Activated naive CD4-positive, alpha-beta T cell treated with anti-CD3 and anti-CD28 coated beads, Interleukin-2, amount 10 ng/mL, durations not matched to agents 7 days and 5 days (primary cell): ENCODE data around the gene KLK8.

Experiments used
- CTCF ChIA-PET: fragments of 350-600 bp; sonication (Branson Sonifier 250); formaldehyde crosslinking; loops from one replicate; lab custom pipeline; 2021; ENCODE audit warnings: antibody characterized with exemption; lab: Charles Lee
- DNase-seq: peaks from one replicate; pipeline ENCODE4 v3.0.0-alpha.2; 2020
- H3K27ac Mint-ChIP-seq: one replicate; pipeline ENCODE4 v1.8.0; 2021; ENCODE audit warnings: mild to moderate bottlenecking, moderate library complexity, mixed read lengths
- H3K27me3 Mint-ChIP-seq: one replicate; pipeline ENCODE4 v1.8.0; 2021; ENCODE audit warnings: mild to moderate bottlenecking, mixed read lengths
- H3K36me3 Mint-ChIP-seq: one replicate; pipeline ENCODE4 v1.8.0; 2021; ENCODE audit warnings: mixed read lengths
- H3K4me1 Mint-ChIP-seq: one replicate; pipeline ENCODE4 v1.8.0; 2021; ENCODE audit warnings: mixed read lengths
- H3K4me3 Mint-ChIP-seq: one replicate; pipeline ENCODE4 v1.8.0; 2021; ENCODE audit warnings: mild to moderate bottlenecking, moderate library complexity, mixed read lengths
- H3K9me3 Mint-ChIP-seq: one replicate; pipeline ENCODE4 v1.8.0; 2021; ENCODE audit warnings: mixed read lengths

Gene KLK8

DNA sequence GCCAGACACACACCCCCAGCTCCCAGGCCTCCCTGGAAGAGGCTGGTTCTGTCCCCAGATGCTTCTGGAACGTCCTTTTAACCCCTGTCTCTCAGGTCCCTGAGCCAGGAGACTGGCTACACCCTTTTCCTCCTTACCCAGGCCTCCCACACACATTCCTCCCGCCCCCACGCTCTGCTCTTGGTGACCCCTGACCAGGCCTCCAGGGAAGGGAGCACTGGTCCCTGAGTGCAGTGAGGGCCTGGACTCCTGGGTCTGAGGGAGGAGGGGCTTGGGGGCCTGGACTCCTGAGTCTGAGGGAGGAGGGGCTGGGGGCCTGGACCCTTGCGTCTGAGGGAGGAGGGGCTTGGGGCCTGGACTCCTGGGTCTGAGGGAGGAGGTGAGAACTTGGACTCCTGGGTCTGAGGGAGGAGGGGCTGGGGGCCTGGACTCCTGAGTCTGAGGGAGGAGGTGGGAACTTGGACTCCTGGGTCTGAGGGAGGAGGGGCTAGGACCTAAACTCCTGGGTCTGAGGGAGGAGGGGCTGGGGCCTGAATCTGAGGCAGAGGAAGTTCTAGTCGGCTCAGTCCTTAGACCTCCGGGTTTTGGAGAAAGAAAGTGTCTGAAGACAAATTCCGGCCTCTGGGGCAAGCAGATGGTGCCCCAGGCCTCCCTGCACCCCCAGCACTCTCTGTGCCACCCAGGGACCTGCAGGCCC lies 32.5 kb downstream of the KLK8 start:
- H3K9me3 Mint-ChIP-seq: no peaks in the 10 kb centered on the region
- no peak overlapping the region for H3K27ac Mint-ChIP-seq
- no peak overlapping the region for H3K4me3 Mint-ChIP-seq
- CTCF ChIA-PET: no interaction called here
- peaks cover 24% of the 10 kb centered on the region for H3K27me3 Mint-ChIP-seq
- DNase-seq: no peak
- H3K36me3 Mint-ChIP-seq: no peaks in the 10 kb centered on the region
- no peaks in the 10 kb centered on the region for H3K4me1 Mint-ChIP-seq

DNA sequence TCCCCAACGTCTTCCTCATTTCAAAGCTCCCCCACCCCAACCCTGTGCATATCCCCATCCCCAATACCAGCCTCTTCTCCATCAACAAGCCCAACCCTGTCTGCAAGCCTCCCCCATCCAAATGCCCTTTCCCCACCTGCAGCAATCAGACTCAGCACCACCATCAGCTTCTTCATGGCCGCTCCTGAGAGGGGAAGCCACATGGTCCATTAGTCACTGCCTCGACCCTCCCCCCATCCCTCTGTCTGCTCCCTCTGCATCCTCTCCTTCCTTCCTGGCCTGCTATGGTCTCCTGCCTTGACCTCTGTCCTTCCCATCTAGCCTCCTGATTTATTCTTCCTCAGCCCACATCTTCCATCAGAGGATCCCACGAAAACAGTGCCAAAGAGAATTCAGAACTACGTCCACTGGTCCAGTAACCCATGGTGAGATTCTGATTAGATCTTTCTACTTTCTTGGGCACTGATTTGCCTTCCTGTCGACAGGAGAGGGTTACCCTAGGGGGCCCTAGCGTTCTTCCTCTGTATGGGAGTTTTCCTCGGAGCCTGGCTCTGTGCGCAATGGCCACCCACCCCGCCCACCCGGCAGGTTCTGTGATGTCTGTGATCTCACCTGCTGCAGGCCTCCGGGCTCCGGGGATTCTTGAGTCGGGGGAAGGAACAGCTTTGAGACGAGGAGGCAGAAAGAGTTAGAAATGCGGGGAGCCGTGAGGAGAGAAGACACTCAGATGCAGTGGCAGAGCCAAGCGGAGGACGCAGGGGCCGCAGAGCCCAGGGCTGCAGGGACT lies 33.3 kb downstream of the KLK8 start:
- Mint-ChIP-seq H3K9me3 (no peaks in the 10 kb centered on the region), H3K36me3 (no peaks in the 10 kb centered on the region), H3K27ac (no peak overlapping the region), H3K27me3 (peaks cover 29% of the 10 kb centered on the region), H3K4me1 (no peaks in the 10 kb centered on the region), H3K4me3 (no peak overlapping the region)
- CTCF ChIA-PET: no interaction called here
- no peak for DNase-seq

DNA sequence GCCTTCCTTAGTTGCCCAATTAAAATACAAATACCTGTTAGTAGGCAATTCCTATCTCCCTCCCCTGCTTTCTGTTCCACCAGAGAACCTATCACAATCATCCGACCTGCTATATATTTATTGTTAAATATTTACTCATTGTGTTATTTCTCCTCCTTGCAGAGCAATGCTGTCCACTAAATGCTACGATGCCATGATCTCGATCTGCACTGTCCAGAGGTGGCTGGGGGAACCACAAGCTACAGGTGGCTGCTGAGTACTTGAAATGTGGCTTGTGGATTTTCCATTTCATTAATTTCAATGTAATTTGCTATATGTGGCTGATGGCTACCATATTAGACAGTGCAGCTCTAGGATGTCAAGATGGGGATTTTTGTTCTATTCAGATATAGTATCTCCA lies 37.1 kb downstream of the KLK8 start:
- peaks cover 11% of the 10 kb centered on the region for H3K9me3 Mint-ChIP-seq
- no peaks in the 10 kb centered on the region for H3K4me1 Mint-ChIP-seq
- DNase-seq: no peak
- CTCF ChIA-PET: no interaction called here
- no peaks in the 10 kb centered on the region for H3K36me3 Mint-ChIP-seq
- H3K4me3 Mint-ChIP-seq: no peak overlapping the region
- no peak overlapping the region for H3K27ac Mint-ChIP-seq
- peaks cover 21% of the 10 kb centered on the region for H3K27me3 Mint-ChIP-seq

DNA sequence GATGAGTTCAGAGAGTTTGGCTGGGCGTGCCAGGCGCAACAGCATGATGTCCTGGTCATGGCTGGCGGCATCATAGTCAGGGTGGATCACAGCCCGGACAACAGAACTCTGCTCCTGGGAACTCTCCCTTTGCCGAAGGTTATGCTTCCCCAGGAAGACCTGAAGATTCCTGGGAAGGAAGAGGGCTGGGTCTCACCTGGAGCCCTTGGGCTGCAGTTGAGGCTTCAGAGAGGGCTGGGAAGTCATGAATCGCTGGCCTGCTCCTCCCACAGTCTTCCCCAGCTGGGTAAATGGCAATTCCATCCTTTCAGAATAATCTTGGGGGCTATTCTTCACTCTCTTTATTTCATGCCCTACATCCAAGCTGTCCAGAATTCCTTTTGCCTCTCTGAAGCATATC lies 38.0 kb downstream of the KLK8 start:
- Mint-ChIP-seq H3K27ac (no peak overlapping the region), H3K4me3 (no peak overlapping the region), H3K36me3 (no peaks in the 10 kb centered on the region), H3K9me3 (peaks cover 11% of the 10 kb centered on the region), H3K27me3 (peaks cover 21% of the 10 kb centered on the region), H3K4me1 (no peaks in the 10 kb centered on the region)
- DNase-seq: no peak
- CTCF ChIA-PET: no interaction called here

DNA sequence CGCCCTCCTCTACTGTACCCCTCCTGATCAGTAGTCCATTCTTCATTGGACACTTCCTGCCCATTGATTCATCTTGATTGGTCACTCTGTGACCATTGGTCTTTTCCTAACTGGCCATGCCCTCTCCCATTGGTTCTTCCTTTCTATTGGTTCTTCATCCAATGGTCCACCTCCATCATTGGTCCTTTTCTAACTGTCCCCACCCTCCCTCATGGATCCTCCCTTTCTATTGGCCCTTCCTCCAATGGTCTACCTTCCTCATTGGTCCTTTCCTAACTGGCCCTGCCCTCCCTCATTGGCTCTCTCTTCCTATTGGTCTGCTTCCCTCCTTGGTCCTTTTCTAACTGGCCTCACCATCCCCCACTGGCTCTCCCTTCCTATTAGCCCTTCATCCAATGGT lies 39.2 kb downstream of the KLK8 start:
- Mint-ChIP-seq H3K4me3 (no peak overlapping the region), H3K4me1 (no peaks in the 10 kb centered on the region), H3K9me3 (peaks cover 11% of the 10 kb centered on the region), H3K27ac (no peak overlapping the region), H3K36me3 (no peaks in the 10 kb centered on the region), H3K27me3 (peaks cover 16% of the 10 kb centered on the region)
- CTCF ChIA-PET: no interaction called here
- DNase-seq: no peak

GRCh38 chr19:50959731-50960500 lies 41.5 kb downstream of the KLK8 start:
- CTCF ChIA-PET: no interaction called here
- Mint-ChIP-seq H3K27ac (no peak overlapping the region), H3K4me1 (no peaks in the 10 kb centered on the region), H3K27me3 (peaks cover 11% of the 10 kb centered on the region), H3K36me3 (no peaks in the 10 kb centered on the region), H3K9me3 (peaks cover 11% of the 10 kb centered on the region), H3K4me3 (no peak overlapping the region)
- DNase-seq: no peak

DNA sequence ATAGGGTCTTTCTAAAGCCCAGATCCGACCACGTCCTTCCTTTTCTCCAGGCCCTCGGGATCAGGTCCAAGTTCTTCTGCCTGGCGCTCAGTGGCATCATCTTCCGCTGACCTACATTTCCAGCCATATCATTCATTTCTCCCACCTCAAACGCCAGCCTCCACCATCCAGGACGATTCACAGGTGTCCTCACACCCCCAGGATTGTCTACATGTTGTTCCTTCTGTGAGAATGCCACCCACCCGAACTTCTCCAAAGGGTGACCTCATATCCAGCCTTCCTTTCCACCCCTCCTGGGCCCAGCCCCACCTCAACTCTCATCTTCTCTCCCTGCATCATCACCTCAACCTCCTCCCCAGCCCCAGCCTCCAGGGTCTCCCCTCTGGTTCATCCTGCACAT lies 43.8 kb downstream of the KLK8 start:
- Mint-ChIP-seq H3K4me3 (no peak overlapping the region), H3K9me3 (peaks cover 6% of the 10 kb centered on the region), H3K36me3 (no peaks in the 10 kb centered on the region), H3K27me3 (peaks cover 11% of the 10 kb centered on the region), H3K4me1 (no peaks in the 10 kb centered on the region), H3K27ac (no peak overlapping the region)
- no peak for DNase-seq
- CTCF ChIA-PET: no interaction called here

GRCh38 chr19:50952910-50953309 lies 48.5 kb downstream of the KLK8 start, which contains the start of gene KLK5:
TSS of gene KLK5 (minus strand) at chr19:50953038. CDS start at chr19:50952657, 381 bp downstream.
- no peaks in the 10 kb centered on the region for H3K36me3 Mint-ChIP-seq
- H3K27me3 Mint-ChIP-seq: peaks cover 11% of the 10 kb centered on the region
- no peak within 1 kb of the TSS for H3K4me3 Mint-ChIP-seq
- no peaks in the 10 kb centered on the region for H3K4me1 Mint-ChIP-seq
- H3K27ac Mint-ChIP-seq: no peak within 1 kb of the TSS
- no peak for DNase-seq
- CTCF ChIA-PET: no interaction called here
- no peaks in the 10 kb centered on the region for H3K9me3 Mint-ChIP-seq

DNA sequence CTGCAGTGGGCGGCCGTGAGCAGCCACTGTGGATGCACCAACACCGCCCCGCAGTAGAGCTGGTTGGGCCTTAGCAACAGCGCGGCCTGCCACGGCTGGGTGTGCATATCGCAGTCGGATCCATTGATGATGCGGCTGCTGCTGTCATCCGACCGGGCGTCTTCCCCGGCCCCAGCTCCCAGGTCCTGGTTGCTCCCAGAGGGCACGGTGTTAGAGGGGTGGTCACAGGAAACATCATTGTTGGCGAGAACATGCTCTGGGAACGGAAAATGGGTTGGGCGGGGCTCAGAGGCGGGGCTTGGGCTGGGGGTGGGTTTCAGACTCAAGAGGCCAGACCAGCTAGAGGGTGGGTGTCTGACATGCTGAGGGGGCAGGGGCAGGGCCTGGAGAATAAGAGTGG lies 51.5 kb downstream of the KLK8 start:
- DNase-seq: no peak
- CTCF ChIA-PET: no interaction called here
- H3K4me1 Mint-ChIP-seq: no peaks in the 10 kb centered on the region
- H3K27ac Mint-ChIP-seq: no peak overlapping the region
- H3K4me3 Mint-ChIP-seq: no peak overlapping the region
- no peaks in the 10 kb centered on the region for H3K9me3 Mint-ChIP-seq
- H3K27me3 Mint-ChIP-seq: peaks cover 6% of the 10 kb centered on the region
- H3K36me3 Mint-ChIP-seq: no peaks in the 10 kb centered on the region

GRCh38 chr19:50947123-50947522 lies 54.3 kb downstream of the KLK8 start:
- H3K36me3 Mint-ChIP-seq: no peaks in the 10 kb centered on the region
- CTCF ChIA-PET: interaction anchor here (0.8 to 1.1 kb wide), 2 partner anchors 17 to 146 kb away, joined by 3 read pairs; no protein-coding TSS in a partner anchor

More at GRCh38 chr19:50947123-50947522, 54.3 kb downstream of the KLK8 start:
- Mint-ChIP-seq H3K4me1 (no peaks in the 10 kb centered on the region), H3K4me3 (no peak overlapping the region), H3K9me3 (no peaks in the 10 kb centered on the region), H3K27ac (no peak overlapping the region), H3K27me3 (peaks cover 4% of the 10 kb centered on the region)
- DNase-seq: no peak
